Parathyroid adenoma (tissue), 2 donors: ENCODE measurements around the gene SUSD6.
"Not testable (repeated sequence)": the region's sequence is repeated elsewhere in the genome, so short reads cannot be mapped to it uniquely, and the experiment has no call there.

ENCODE experiments used
- H2AFZ ChIP-seq: fragments of 300-600 bp; sonication (generic); one replicate; pipeline ENCODE4 v1.7.0; 2017; ENCODE audit warnings: antibody characterized with exemption, mild to moderate bottlenecking
- H3K27ac ChIP-seq: fragments of 300-600 bp; sonication (generic); one replicate; pipeline ENCODE4 v1.7.0; 2017
- H3K27me3 ChIP-seq: fragments of 300-600 bp; sonication (generic); one replicate; pipeline ENCODE4 v1.7.0; 2017; ENCODE audit warnings: low read length; ENCODE audit not compliant: control insufficient read depth, insufficient read depth
- H3K36me3 ChIP-seq: fragments of 300-600 bp; sonication (generic); one replicate; pipeline ENCODE4 v1.7.0; 2017; ENCODE audit warnings: low read length; ENCODE audit not compliant: control insufficient read depth, insufficient read depth
- H3K4me1 ChIP-seq: fragments of 300-600 bp; sonication (generic); one replicate; pipeline ENCODE4 v1.7.0; 2017; ENCODE audit warnings: control low read depth
- H3K4me2 ChIP-seq: fragments of 300-600 bp; sonication (generic); one replicate; pipeline ENCODE4 v1.7.0; 2017; ENCODE audit warnings: low read length
- H3K4me3 ChIP-seq: fragments of 300-600 bp; sonication (generic); one replicate; pipeline ENCODE4 v1.7.0; 2017; ENCODE audit warnings: low read depth, low read length
- H3K79me2 ChIP-seq: fragments of 300-600 bp; sonication (generic); one replicate; pipeline ENCODE4 v1.7.0; 2017; ENCODE audit warnings: control low read depth
- H3K9ac ChIP-seq: fragments of 300-600 bp; sonication (generic); one replicate; pipeline ENCODE4 v1.7.0; 2017; ENCODE audit warnings: mild to moderate bottlenecking
- H3K9me3 ChIP-seq: fragments of 300-600 bp; sonication (generic); one replicate; pipeline ENCODE4 v1.7.0; 2017; ENCODE audit warnings: low read length; ENCODE audit not compliant: control insufficient read depth
- CTCF ChIP-seq: fragments of 300-600 bp; sonication (generic); IDR thresholded peaks from one replicate; pipeline ENCODE4 v1.7.0; 2017; ENCODE audit warnings: antibody characterized with exemption, mild to moderate bottlenecking
- donor health status: primary hyperparathyroidism.

The SUSD6 gene

GRCh38 chr14:69647213-69647612 lies 35.8 kb downstream of the SUSD6 start:
- Histone ChIP-seq H3K36me3 (no peaks in the 10 kb centered on the region), H3K4me1 (peaks cover 17% of the 10 kb centered on the region), H2AFZ (no peak overlapping the region), H3K9ac (no peak overlapping the region), H3K9me3 (no peaks in the 10 kb centered on the region), H3K4me3 (no peak overlapping the region), H3K79me2 (peaks cover 53% of the 10 kb centered on the region), H3K27me3 (no peaks in the 10 kb centered on the region), H3K4me2 (no peak overlapping the region), H3K27ac (no peak overlapping the region)
- no peak for TF ChIP-seq CTCF

GRCh38 chr14:69647642-69648041 lies 36.2 kb downstream of the SUSD6 start:
- Histone ChIP-seq H3K4me1 (peaks cover 17% of the 10 kb centered on the region), H3K27ac (peak overlapping the region; percentile 38), H3K79me2 (peaks cover 53% of the 10 kb centered on the region)
- H3K4me3 ChIP-seq, H3K36me3 ChIP-seq, H3K4me2 ChIP-seq, H3K27me3 ChIP-seq, H2AFZ ChIP-seq, H3K9ac ChIP-seq, H3K9me3 ChIP-seq: not testable (repeated sequence)

DNA sequence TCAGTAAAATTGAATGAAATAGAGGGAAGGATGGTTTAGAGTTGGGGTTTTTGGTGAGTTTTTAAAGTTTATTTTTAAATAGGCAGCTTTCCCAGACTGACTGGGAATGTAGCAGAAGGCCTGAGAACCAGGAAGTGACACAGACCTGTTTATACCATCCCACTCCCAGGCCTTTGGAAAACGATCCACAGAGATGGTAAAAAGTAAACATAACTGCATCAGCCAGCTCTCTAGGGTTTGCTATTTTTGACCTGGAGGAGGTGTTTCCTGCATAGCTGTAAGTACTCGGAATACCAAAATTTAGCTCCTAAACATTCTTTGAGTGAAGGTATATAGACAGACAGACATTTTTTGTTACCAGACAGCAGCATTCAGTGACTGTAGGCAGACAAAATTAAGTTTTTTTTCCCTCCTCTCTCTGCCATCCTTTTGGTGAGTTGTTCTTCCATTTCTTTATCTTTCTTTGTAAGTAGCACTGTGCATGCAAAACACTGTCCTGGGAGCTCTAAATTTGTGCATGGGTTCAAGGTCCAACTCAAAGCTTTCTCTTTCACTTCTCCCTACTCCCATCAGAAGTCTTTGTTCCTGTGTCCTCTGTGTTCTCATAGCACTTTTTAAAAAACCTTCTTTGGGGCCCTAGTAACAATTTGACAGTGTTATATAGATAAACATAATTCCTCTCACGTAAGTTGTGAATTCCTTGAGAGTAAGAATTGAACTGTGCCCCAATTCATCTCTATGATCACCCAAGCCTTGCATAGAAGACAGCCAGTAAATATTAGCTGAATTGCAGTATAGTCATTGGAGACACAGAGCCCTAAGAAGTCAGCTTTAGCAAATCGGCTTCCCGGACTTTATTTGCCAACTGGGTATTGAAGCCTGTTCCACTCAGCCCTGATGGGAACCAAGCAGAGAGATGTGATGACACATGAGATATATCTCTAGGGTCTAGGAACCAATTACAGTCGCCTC lies 37.4 kb downstream of the SUSD6 start:
- Histone ChIP-seq H3K27ac (peak overlapping the region; percentile 38), H2AFZ (no peak overlapping the region), H3K4me3 (no peak overlapping the region), H3K27me3 (no peaks in the 10 kb centered on the region), H3K9ac (no peak overlapping the region), H3K79me2 (peaks cover 61% of the 10 kb centered on the region), H3K9me3 (no peaks in the 10 kb centered on the region), H3K4me1 (peaks cover 18% of the 10 kb centered on the region), H3K4me2 (peak overlapping the region; percentile 27), H3K36me3 (no peaks in the 10 kb centered on the region)
- TF ChIP-seq CTCF = no peak

DNA sequence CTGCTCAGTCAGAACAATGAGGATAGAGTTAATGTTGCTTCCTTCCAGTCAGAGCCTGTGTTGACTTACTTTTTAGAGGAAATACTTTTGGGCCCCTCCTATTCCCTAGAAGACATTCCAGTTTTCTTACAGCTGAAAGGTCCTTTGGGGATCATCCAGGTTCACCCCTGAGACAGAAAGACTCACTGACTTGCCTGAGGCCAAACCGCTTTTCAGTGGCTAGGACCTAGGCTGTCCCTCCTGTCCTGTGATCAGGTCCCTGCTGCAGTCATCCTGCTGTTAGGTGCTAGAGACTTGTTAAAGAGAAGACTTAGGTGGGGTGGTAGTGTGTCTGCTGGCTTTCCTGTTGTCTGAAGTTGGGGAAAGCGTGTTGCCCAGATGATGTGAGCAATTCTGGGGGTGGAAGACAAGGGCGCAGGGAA lies 39.6 kb downstream of the SUSD6 start:
- Histone ChIP-seq H3K27me3 (no peaks in the 10 kb centered on the region), H2AFZ (no peak overlapping the region), H3K4me3 (no peak overlapping the region), H3K4me2 (no peak overlapping the region), H3K36me3 (no peaks in the 10 kb centered on the region), H3K9ac (no peak overlapping the region), H3K4me1 (peaks cover 25% of the 10 kb centered on the region), H3K27ac (peak overlapping the region; percentile 37), H3K79me2 (peaks cover 63% of the 10 kb centered on the region), H3K9me3 (no peaks in the 10 kb centered on the region)
- TF ChIP-seq CTCF = no peak

- no peak for TF ChIP-seq CTCF
- Histone ChIP-seq H2AFZ (no peak overlapping the region), H3K9ac (no peak overlapping the region), H3K4me1 (peaks cover 25% of the 10 kb centered on the region), H3K9me3 (no peaks in the 10 kb centered on the region), H3K79me2 (peaks cover 66% of the 10 kb centered on the region), H3K4me2 (no peak overlapping the region), H3K4me3 (no peak overlapping the region), H3K27ac (no peak overlapping the region), H3K27me3 (no peaks in the 10 kb centered on the region), H3K36me3 (no peaks in the 10 kb centered on the region)
Measured at GRCh38 chr14:69651664-69652063, 40.3 kb downstream of the SUSD6 start.
